ENCODE results near the gene PLA2G4E. TPM values are rescaled to one million over a fixed set of nuclear protein-coding genes. Genes with fewer than 3 reads are reported as not detected.
A peak's percentile ranks its signal among the peaks of the same experiment; 100 is the strongest.

Gene PLA2G4E
- total RNA-seq, 1 experiment from 2014 or later, result not detected

GRCh38 chr15:42011074-42011473 lies 9.8 kb downstream of the PLA2G4E start:
- peaks cover 15% of the 10 kb centered on the region for H3F3A ChIP-seq (ENCODE audit: insufficient read depth, low read depth)
- TF ChIP-seq CTCF (conservative IDR thresholded peaks at IDR 0.05) (no peak), EZH2 (IDR thresholded peaks at IDR 0.05; ENCODE audit: low read depth) (no peak)
- CTCF ChIA-PET, result no interaction called here
- H3K4me2 ChIP-seq, result peak overlapping the region; percentile 56
- no peaks in the 10 kb centered on the region for H3K79me2 ChIP-seq (ENCODE audit: low read depth)
- H3K36me3 ChIP-seq (ENCODE audit: low read depth), result no peaks in the 10 kb centered on the region
- no peak overlapping the region for H2AFZ ChIP-seq
- peak overlapping the region; percentile 66 for H3K27ac ChIP-seq
- no peaks in the 10 kb centered on the region for H4K20me1 ChIP-seq (ENCODE audit: insufficient read depth)
- 0 out of 2 replicates have a peak, but pooled peaks cover 4% of the 10 kb centered on the region for H3K9me3 ChIP-seq (ENCODE audit: insufficient read depth, low read depth)
- H3K9me2 ChIP-seq (ENCODE audit: insufficient read depth), result no peaks in the 10 kb centered on the region
- DNase-seq, result no peak
- H3K27me3 ChIP-seq (ENCODE audit: insufficient read depth, low read depth), result no peaks in the 10 kb centered on the region
- POLR2A ChIA-PET (ENCODE audit: unreplicated experiment), result no interaction called here
- intact Hi-C loops (cut with micrococcal nuclease; ENCODE audit: unreplicated experiment), result no loop called here
- H3K4me1 ChIP-seq (replicated peaks; ENCODE audit: insufficient read depth), result peaks cover 33% of the 10 kb centered on the region
- H3K4me3 ChIP-seq, result no peak overlapping the region
- BruUV-seq (replicated peaks), result no TSS peak

- H3K9me3 ChIP-seq (ENCODE audit: insufficient read depth, low read depth), result 0 out of 2 replicates have a peak, but pooled peaks cover 4% of the 10 kb centered on the region
- peaks cover 33% of the 10 kb centered on the region for H3K4me1 ChIP-seq (replicated peaks; ENCODE audit: insufficient read depth)
- peak overlapping the region; percentile 66 for H3K27ac ChIP-seq
- BruUV-seq (replicated peaks), result no TSS peak
- no peaks in the 10 kb centered on the region for H3K36me3 ChIP-seq (ENCODE audit: low read depth)
- ChIA-PET CTCF (no interaction called here), POLR2A (ENCODE audit: unreplicated experiment) (no interaction called here)
- no peaks in the 10 kb centered on the region for H3K9me2 ChIP-seq (ENCODE audit: insufficient read depth)
- H3K79me2 ChIP-seq (ENCODE audit: low read depth), result no peaks in the 10 kb centered on the region
- peak in 1 of 2 experiments; percentile 68 for DNase-seq
- H3K4me2 ChIP-seq, result peak overlapping the region; percentile 56
- no peak overlapping the region for H2AFZ ChIP-seq
- TF ChIP-seq CTCF (conservative IDR thresholded peaks at IDR 0.05) (no peak), EZH2 (IDR thresholded peaks at IDR 0.05; ENCODE audit: low read depth) (no peak)
- no peaks in the 10 kb centered on the region for H3K27me3 ChIP-seq (ENCODE audit: insufficient read depth, low read depth)
- intact Hi-C loops (cut with micrococcal nuclease; ENCODE audit: unreplicated experiment), result no loop called here
- no peak overlapping the region for H3K4me3 ChIP-seq
- no peaks in the 10 kb centered on the region for H4K20me1 ChIP-seq (ENCODE audit: insufficient read depth)
- H3F3A ChIP-seq (ENCODE audit: insufficient read depth, low read depth), result peaks cover 15% of the 10 kb centered on the region
These were observed 10.4 kb downstream of the PLA2G4E start for GRCh38 chr15:42010434-42010833.

- Histone ChIP-seq H3K9me2 (ENCODE audit: insufficient read depth) (no peaks in the 10 kb centered on the region), H3K4me3 (no peak overlapping the region), H3K79me2 (ENCODE audit: low read depth) (no peaks in the 10 kb centered on the region), H3K36me3 (ENCODE audit: low read depth) (no peaks in the 10 kb centered on the region), H3K4me2 (no peak overlapping the region), H3K4me1 (replicated peaks; ENCODE audit: insufficient read depth) (peaks cover 33% of the 10 kb centered on the region), H3K9me3 (ENCODE audit: insufficient read depth, low read depth) (0 out of 2 replicates have a peak, but pooled peaks cover 4% of the 10 kb centered on the region), H3K27ac (no peak overlapping the region), H3F3A (ENCODE audit: insufficient read depth, low read depth) (peaks cover 15% of the 10 kb centered on the region), H3K27me3 (ENCODE audit: insufficient read depth, low read depth) (no peaks in the 10 kb centered on the region), H2AFZ (no peak overlapping the region), H4K20me1 (ENCODE audit: insufficient read depth) (no peaks in the 10 kb centered on the region)
- intact Hi-C loops (cut with micrococcal nuclease; ENCODE audit: unreplicated experiment), result no loop called here
- DNase-seq, result no peak
- ChIA-PET CTCF (no interaction called here), POLR2A (ENCODE audit: unreplicated experiment) (no interaction called here)
- no TSS peak for BruUV-seq (replicated peaks)
- no peak for TF ChIP-seq CTCF (conservative IDR thresholded peaks at IDR 0.05)
- TF ChIP-seq EZH2 (IDR thresholded peaks at IDR 0.05; ENCODE audit: low read depth), result no peak
These were observed 11.4 kb downstream of the PLA2G4E start for GRCh38 chr15:42009474-42009873.

Data from PC-9 (cell line).